ENCODE data around the gene PLTP.
A peak's percentile ranks its signal among the peaks of the same experiment; 100 is the strongest.
"Not testable (repeated sequence)": the region's sequence is repeated elsewhere in the genome, so short reads cannot be mapped to it uniquely, and the experiment has no call there.

The PLTP gene

DNA sequence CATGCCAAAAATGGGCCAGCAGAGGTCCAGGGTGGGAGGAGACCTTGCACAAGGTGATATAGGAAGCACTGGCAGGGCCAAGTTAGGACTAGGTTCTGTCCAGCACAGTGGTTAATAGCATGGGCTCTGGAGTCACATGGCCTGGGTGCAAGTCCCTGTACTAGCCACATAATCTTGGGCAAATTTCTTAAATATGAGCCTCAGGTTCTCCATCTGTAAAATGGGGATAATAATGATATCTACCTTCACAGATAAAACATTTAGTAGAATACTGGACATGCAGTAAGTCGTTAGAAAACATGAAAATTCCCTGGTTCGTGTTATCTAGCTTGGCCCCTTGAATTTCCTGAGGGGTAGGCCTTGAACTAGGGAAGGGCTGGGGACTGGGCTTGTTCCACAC, 14.7 kb downstream of the PLTP start:
- no peak for DNase-seq (ENCODE audit: low spot score)

DNA sequence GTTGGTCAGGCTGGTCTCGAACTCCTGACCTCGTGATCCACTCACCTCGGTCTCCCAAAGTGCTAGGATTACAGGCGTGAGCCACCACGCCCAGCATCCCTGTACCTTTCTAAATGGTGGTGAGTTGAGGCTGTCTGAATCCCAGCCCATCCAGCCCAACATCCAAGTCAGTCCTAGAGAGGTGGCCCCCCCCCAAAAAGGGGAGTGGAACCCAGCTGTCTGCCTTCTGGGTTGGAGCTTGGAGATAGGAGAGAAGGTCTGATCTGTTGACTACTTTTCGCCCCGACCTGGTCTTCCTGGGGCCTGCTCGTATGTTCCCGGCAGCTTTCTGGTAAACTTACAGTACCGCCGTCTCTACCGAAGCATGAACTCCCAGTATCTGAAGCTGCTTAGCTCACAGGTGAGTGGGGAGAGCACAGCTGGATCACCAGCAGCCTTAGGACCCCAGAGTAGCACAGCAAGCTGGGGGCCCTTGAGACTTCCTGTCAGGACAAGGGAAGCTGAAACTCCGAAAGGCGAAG, 15.3 kb downstream of the PLTP start:
- DNase-seq (ENCODE audit: low spot score) = no peak

DNA sequence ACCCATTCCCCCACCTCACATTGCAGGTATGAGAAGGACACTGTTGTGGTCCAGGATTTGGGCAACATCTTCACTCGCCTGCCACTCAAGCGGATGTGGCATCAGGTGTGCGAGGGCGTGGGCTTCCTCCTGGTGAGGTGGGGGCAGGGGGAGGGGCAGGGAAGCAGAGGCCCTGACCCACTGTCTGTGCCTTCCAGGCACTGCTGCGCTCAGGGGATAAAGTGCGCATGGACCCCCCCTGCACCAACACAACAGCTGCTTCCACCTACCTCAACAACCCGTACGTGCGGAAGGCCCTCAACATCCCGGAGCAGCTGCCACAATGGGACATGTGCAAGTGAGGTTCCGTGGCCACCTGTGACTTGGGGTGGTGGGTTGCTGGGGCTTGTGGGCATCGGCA, 17.2 kb downstream of the PLTP start:
- DNase-seq (ENCODE audit: low spot score) = no peak

DNA sequence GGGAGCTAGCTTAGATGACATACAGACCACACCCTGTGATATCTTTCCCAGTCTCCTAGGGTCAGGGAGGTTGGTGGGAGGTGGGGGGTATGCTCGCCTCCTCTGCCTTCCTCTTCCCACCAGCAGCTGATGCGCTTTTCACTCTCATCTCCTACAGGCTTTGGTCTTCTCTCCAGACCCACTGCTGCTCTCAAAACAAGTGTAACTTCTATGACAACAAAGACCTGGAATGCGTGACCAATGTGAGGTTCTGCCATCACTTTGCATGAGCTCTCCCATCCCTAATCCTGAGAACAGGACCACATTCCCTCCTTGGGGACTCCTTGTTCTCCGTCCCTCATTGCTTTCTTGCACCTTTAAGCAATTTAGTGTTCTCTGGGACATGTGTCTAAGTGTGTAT, 18.1 kb downstream of the PLTP start:
- no peak for DNase-seq (ENCODE audit: low spot score)

DNA sequence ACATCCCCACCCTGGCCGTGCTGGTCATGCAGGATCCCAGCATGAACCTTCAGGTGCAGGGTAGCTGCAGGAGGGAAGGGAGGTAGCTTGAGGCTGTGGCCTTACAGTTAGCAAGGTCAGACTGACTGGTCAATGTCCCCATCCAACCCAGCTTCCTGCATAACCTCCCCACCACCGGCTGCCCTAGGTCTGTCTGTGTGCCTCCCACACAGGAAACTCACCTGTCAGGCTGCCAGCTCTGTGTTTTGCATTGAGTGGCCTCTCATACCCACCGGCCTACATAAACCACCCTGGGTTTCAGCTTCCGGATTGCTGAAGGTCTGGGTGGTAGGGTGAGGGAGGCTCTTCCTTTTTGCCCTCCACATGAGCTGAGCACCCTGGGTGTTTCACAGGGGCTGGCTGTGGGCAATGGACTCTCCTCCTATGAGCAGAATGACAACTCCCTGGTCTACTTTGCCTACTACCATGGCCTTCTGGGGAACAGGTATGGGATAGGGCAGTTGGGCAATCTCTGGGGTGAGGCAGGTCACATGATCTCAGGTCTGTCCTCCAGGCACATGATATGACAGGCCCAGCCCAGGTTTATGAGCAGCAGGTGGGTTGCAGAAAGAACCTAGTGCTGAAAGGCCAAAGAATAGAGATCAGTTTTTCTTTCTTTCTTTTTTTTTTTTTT, 19.0 kb downstream of the PLTP start:
- no peak for DNase-seq (ENCODE audit: low spot score)

DNA sequence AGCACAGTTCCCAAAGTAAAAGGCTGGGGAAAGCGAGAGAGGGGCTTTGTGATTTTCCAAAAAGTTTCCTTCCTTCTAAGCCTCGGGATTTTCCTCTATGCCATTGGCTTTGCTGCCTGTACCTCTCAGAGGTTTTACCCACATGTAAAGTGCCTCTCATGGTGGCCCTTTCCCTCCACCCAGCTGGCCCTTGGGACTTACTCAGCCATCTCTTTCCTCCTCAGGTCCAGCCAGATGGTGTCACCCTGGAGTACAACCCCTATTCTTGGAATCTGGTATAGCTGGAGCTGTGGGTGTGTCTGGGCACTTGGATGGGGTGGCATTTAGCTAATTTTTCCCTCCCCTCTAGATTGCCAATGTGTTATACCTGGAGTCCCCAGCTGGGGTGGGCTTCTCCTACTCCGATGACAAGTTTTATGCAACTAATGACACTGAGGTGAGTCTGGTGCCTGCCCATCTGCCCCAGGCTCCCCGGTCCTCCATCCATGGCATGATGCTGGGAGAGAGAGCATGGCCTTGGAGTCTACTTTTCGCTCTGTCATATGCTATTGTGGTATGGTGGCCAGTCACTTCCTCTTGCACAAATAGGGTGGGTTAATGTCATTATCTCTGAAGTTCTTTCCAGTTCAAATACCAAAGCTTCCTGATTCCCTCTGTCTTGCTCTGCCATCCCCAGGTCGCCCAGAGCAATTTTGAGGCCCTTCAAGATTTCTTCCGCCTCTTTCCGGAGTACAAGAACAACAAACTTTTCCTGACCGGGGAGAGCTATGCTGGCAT, 19.7 kb downstream of the PLTP start:
- no peak for DNase-seq (ENCODE audit: low spot score)

DNA sequence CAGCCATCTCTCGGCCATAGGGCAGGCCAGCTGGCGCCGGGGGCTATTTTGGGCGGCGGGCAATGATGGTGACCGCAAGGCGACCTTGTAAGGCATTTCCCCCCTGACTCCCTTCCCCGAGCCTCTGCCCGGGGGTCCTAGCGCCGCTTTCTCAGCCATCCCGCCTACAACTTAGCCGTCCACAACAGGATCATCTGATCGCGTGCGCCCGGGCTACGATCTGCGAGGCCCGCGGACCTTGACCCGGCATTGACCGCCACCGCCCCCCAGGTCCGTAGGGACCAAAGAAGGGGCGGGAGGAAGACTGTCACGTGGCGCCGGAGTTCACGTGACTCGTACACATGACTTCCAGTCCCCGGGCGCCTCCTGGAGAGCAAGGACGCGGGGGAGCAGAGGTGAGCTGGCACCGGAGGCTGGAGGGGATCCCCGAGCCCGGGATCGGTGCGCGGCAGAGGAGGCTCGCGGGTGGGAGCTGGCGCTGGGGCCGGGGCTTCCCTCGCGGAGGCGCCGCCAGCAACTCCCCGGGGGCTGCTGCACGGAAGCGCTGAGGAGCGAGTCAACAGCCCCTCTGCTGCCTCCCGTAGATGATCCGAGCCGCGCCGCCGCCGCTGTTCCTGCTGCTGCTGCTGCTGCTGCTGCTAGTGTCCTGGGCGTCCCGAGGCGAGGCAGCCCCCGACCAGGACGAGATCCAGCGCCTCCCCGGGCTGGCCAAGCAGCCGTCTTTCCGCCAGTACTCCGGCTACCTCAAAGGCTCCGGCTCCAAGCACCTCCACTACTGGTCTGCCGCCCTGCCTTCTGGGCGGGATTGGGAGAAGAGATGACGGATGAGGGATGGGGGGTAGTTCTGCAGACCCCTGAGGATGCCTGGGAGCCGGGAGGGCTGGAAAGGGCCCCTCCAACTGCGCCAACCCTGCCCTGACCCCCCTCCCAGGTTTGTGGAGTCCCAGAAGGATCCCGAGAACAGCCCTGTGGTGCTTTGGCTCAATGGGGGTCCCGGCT, 20.7 kb downstream of the PLTP start, which contains the start of the genes CTSA and NEURL2:
Gene CTSA (plus strand): TSS at position 351 of the 999 bp plus-strand sequence. CDS start 234 bp downstream, at position 585.
Gene NEURL2 (minus strand): TSS at position 224 of the 999 bp plus-strand sequence. CDS start 217 bp downstream, at position 7.
- peak; percentile 89 for DNase-seq (ENCODE audit: low spot score)

DNA sequence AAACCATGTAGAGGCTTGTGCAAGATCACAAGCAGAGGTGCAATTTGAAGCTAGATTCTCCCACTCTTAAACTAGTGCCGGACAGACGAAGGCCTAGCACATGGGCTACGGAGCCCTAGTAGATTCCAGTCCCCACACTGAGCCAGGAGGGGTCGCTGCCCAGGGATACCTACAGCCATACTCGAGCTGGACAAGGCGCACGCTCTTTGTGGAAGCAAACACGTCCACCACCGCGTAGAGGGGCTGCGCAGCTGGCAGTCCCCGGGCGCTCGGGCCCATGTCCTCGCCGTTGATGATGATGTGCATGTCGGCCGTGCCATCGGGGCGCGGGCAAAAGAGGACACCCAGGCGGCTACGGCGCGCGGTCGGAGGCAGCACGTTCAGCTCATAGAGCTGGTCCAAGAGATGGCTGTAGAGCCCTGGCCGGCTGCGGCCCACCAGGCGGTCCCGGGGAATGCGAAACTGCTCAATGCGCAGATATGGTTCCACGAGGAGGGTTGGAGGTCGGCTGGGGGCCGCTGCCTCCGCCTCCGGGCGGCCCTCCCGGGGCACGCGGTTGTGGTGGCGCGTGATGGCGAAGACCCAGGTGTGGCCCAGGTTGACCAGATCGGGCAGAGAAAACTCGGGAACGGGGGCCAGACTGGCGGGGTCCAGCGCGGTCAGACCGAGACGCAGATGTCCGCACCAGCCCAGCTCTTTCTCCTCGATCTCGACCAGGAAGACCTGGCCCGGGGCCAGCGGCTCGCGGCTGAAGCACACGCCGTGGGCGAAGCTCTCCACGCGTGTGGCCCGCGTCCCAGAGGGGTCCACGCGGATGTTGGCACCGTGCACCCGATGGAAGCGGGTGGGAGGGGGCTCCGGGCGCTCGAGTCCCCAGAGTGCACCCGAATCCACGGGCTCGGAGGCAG, 21.6 kb downstream of the PLTP start:
- DNase-seq (ENCODE audit: low spot score) = peak; percentile 63

DNA sequence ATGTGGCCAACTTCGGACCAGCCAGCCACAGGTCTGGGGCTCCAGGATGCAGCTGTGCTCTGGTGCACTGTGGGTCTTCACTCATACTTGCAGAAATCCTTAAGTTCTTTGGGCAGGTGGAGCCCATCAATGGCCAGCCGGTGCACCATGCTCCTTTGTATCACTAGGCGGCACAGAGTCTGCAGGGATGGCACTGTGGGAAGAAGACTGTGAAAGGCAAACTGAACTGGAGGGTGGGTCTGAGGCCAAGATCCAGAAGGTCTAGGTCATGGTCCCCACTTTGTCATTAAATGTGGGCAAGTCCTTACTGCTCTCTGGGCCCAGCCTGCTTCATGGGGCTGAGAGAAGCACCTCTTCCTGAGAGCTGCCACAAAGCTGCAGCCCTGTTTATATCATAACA, 23.3 kb downstream of the PLTP start:
- no peak for DNase-seq (ENCODE audit: low spot score)

DNA sequence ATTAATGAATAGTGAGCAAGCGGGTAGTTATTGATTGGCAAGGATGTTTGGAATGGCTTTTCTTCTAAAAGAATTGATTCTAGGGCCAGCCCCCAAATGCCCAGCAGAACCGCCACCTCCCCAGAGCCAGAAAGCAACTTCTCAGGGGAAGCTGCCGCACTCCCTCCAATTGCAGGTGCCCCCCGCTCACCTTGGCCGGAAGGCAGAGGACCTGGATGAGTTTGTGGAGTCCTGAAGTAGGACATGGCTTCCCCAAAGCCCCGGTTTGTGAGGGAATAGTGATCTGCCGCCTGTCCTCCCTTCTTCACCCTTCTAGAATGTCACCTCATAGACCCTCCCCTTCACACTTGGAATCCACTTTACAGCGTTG, 24.6 kb downstream of the PLTP start, which contains the start of gene SPATA25:
Gene SPATA25 (minus strand): TSS at position 277 of the 370 bp plus-strand sequence. CDS start 32 bp downstream, at position 245.
- no peak for DNase-seq (ENCODE audit: low spot score)

DNA sequence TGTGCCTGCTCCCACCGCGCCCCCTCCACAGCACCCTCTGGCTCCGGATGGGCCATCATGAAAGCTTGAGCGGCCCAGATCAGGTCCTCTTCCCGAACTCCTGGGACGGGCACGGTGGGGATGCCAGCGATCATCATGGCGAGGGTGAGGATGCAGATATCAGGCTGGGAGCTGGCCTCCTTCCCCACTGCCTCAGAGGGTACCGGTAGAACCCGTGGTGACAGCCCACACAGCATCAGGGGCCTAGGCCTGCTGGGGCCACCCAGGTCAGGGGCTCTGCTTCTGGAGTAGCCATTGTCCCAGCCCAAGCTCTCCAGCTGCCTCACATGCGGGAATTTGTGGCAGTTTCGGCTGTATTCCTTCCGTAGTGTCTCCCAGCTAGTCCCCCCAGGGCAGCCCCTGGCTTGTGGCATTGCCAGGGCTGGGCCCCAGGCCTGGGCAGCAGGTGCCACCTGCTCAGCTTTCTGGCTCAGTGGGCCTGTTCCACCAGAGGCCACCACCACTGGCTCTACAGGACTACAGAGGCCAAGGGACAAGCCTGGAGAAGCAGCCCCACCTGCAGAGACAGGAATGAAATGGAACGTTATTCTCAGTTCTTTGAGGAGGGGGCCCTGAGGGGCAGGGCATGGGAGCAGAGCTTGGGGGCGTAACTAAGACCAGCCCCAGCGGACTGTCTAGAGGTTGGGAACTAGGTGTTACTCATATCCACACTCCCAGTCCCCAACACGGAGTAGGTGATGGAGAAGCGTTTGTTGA, 25.2 kb downstream of the PLTP start:
- DNase-seq (ENCODE audit: low spot score) = no peak

DNA sequence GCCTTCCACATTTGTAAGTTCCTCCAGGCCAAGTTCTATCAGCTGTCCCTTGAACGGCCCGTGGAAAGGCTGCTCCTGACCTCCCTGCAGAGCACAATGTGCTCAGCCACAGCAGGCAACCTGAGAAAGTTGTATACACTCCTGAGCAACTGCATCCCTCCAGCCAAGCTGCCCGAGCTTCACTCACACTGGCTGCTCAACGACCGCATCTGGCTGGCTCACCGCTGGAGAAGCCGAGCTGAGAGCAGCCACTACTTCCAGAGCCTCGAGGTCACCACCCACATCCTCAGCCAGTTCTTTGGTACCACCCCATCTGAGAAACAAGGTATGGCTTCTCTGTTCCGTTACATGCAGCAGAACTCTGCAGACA, 28.9 kb downstream of the PLTP start:
- DNase-seq (ENCODE audit: low spot score) = no peak

DNA sequence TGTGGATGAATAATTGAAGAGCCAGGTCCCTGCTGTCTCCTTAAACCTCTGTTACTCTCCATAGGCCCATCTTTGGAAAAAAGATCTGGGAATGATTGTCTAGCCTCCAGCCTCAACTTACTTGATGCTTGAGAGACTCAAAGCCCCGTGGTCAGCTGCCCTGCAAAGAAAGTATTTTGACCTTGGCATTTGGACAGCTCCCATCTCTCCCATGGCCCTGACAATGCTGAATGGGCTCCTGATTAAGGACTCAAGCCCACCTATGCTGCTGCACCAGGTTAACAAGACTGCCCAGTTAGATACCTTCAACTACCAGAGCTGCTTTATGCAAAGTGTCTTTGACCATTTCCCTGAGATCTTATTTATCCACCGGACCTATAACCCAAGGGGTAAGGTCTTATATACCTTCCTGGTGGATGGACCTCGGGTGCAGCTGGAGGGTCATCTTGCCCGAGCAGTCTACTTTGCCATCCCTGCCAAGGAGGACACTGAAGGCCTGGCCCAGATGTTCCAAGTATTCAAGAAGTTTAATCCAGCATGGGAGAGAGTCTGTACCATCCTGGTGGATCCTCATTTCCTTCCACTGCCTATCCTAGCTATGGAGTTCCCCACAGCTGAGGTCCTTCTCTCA, 29.4 kb downstream of the PLTP start:
- no peak for DNase-seq (ENCODE audit: low spot score)

DNA sequence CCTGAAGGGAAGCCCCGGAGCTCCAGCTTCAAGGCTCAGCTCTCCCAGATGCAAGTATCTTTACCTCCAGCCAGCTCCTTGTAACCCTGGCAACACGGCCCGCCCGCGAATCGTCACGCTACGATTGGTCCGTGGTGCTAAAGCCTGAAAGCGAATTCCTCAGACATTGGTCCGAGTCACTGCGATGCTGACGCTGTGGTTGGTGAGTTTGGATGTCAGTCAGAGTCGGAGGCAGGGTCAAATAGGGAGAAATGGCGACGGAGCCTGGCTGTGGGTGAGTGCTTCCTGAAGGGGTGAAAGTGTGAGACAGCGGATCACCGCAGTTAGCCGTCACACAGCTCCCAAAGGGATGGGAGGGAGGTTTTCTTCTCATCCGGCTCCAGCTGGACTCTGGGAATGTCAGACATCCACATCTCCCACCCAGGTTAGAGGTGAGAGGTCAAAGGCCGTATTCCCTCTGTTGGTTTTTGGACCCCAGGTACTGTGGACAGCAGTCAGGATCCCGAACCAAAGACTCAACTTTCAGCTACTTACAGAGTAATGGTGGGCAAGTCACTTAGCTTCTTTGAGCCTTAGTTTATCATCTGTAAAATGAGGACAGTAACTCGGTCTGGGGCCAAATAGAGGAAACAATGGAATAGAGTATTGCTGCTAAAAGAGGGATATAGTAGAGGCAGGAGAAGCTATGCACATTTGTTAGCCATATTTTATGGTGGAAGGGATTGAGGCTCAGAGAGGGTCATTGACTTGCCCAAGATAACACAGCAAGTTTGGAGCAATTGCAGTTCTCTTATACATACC, 30.8 kb downstream of the PLTP start, which contains the start of gene ZSWIM1:
Gene ZSWIM1 (plus strand): TSS at position 240 of the 801 bp plus-strand sequence. CDS start 1,366 bp downstream, outside the sequence.
- peak; percentile 99 for DNase-seq (ENCODE audit: low spot score)

DNA sequence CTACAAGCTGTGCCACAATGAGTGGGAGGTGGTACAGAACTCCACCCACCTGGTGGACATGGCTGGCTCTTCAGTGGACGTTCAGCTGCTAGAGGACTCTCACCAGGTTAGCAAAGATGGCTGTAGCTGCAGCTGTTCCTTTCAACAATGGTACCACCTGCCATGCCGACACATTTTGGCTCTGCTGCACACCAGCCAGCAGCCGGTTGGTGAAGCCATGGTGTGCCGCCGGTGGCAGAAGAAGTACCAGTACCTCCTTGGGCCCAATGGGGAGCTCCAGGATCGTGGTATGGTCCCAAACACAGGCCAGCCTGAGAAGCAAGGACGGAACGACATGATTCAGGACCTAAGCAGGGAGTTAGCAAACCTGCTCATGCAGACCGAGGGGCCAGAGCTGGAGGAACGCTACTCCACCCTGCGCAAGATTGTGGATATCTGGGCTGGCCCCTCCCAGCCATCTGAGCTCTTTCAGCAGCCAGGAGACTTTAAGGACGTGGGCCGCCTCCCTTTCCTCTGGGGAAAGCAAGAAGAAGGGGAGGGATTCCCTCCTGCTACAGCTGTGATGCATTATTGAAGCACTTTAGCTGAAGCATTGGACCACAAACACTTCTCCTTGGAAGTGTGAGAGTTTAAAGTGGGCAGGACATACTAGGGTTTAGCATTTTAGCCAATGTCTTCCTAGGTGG, 33.7 kb downstream of the PLTP start:
- no peak for DNase-seq (ENCODE audit: low spot score)

DNA sequence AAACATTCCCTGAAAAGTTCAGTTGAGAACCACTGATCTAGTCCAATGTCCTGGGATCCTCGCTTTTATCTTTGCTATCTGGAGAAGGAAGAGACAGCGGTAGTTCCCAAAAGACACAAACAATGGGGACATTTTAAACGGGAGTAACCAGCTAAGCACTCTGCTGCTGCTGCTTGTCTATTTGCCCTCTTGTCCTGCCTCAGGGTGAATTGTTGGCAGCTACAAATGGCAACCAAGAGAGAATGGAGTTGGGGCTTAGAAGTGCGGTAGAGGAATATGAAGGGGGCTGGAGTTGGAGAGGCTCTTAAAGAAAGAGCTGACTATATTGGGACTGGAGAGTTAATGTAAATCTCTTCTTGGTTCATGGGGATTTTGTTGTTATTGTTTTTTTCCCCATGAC, 37.4 kb downstream of the PLTP start:
- no peak for DNase-seq (ENCODE audit: low spot score)

DNA sequence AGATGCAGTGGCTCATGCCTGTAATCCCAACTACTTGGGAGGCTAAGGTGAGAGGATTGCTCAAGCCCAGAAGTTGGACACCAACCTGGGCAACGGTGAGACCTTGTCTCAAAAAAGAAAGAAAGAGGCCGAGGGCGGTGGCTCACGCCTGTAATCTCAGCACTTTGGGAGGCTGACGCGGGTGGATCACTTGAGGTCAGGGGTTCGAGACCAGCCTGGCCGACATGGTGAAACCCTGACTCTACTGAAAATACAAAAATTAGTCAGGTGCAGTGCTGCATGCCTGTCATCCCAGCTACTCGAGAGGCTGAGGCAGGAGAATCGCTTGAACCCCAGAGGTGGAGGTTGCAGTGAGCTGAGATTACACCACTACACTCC, 37.9 kb downstream of the PLTP start:
- DNase-seq (ENCODE audit: low spot score) = not testable (repeated sequence)

Measured in globus pallidus (tissue), 1 donor.